ENCODE data around the gene TENM4.

Gene TENM4

GRCh38 chr11:79440571-79441460, at the start of gene TENM4:
Gene TENM4, minus strand, starts transcription at chr11:79441030. Its CDS starts 371,086 bp downstream, at chr11:79069944.
- no peak within 1 kb of the TSS for H3K27ac ChIP-seq

GRCh38 chr11:79488286-79488685, 47.5 kb upstream of the TENM4 start:
- in situ Hi-C loops (cut with HindIII; ENCODE audit: low pct_ligation_motif_present, low sequenced_read_pairs), result no loop called here
- Histone ChIP-seq H3K27me3 (replicated peaks) (no peaks in the 10 kb centered on the region), H3K4me3 (ENCODE audit: low read depth, low read length) (no peak overlapping the region), H3K36me3 (replicated peaks) (no peaks in the 10 kb centered on the region), H3K27ac (no peak overlapping the region)
- no peak for DNase-seq
- no peak for TF ChIP-seq CTCF (IDR thresholded peaks at IDR 0.05; ENCODE audit: low read depth, low read length, missing control alignments)

More at GRCh38 chr11:79440571-79441460, at the start of gene TENM4:
- H3K27me3 ChIP-seq (replicated peaks), result peaks cover 35% of the 10 kb centered on the region
- TF ChIP-seq CTCF (IDR thresholded peaks at IDR 0.05; ENCODE audit: low read depth, low read length, missing control alignments), result peak; percentile 19
- DNase-seq, result no peak
- in situ Hi-C loops (cut with HindIII; ENCODE audit: low pct_ligation_motif_present, low sequenced_read_pairs), result no loop called here
- H3K4me3 ChIP-seq (ENCODE audit: low read depth, low read length), result peak within 1 kb of the TSS; percentile 77
- no peaks in the 10 kb centered on the region for H3K36me3 ChIP-seq (replicated peaks)

- Histone ChIP-seq H3K4me3 (ENCODE audit: low read depth, low read length) (no peak overlapping the region), H3K36me3 (replicated peaks) (no peaks in the 10 kb centered on the region), H3K27ac (no peak overlapping the region), H3K27me3 (replicated peaks) (no peaks in the 10 kb centered on the region)
- TF ChIP-seq CTCF (IDR thresholded peaks at IDR 0.05; ENCODE audit: low read depth, low read length, missing control alignments), result no peak
- DNase-seq, result no peak
- in situ Hi-C loops (cut with HindIII; ENCODE audit: low pct_ligation_motif_present, low sequenced_read_pairs), result no loop called here
Observed at GRCh38 chr11:79487412-79487811, 46.6 kb upstream of the TENM4 start.

- in situ Hi-C loops (cut with HindIII; ENCODE audit: low pct_ligation_motif_present, low sequenced_read_pairs), result no loop called here
- no peak for TF ChIP-seq CTCF (IDR thresholded peaks at IDR 0.05; ENCODE audit: low read depth, low read length, missing control alignments)
- H3K36me3 ChIP-seq (replicated peaks), result no peaks in the 10 kb centered on the region
- no peak overlapping the region for H3K27ac ChIP-seq
- H3K4me3 ChIP-seq (ENCODE audit: low read depth, low read length), result no peak overlapping the region
- no peaks in the 10 kb centered on the region for H3K27me3 ChIP-seq (replicated peaks)
- DNase-seq, result no peak
Observed at GRCh38 chr11:79486242-79486984, 45.6 kb upstream of the TENM4 start.

GRCh38 chr11:79485694-79486093, 44.9 kb upstream of the TENM4 start:
- H3K27me3 ChIP-seq (replicated peaks), result no peaks in the 10 kb centered on the region
- TF ChIP-seq CTCF (IDR thresholded peaks at IDR 0.05; ENCODE audit: low read depth, low read length, missing control alignments), result no peak
- H3K4me3 ChIP-seq (ENCODE audit: low read depth, low read length), result no peak overlapping the region
- no peak overlapping the region for H3K27ac ChIP-seq
- H3K36me3 ChIP-seq (replicated peaks), result no peaks in the 10 kb centered on the region
- DNase-seq, result no peak
- in situ Hi-C loops (cut with HindIII; ENCODE audit: low pct_ligation_motif_present, low sequenced_read_pairs), result no loop called here

Measured in brain microvascular endothelial cell (primary cell).